ENCODE data around the gene CAPN15.
"Not testable (repeated sequence)": the region's sequence is repeated elsewhere in the genome, so short reads cannot be mapped to it uniquely, and the experiment has no call there.

The CAPN15 gene

GRCh38 chr16:506246-506546 is 21.3 kb upstream of the CAPN15 start:
- Histone ChIP-seq H3K4me2 (no peak overlapping the region), H3K4me3 (no peak overlapping the region), H3K9me3 (no peaks in the 10 kb centered on the region), H3K27me3 (no peaks in the 10 kb centered on the region), H3K36me3 (peaks cover 76% of the 10 kb centered on the region), H3K4me1 (peaks cover 5% of the 10 kb centered on the region; the same call in 1 of the 2 replicates), H3K27ac (no peak overlapping the region), H4K20me1 (peaks cover 8% of the 10 kb centered on the region; the same call in 1 of the 2 replicates), H3K9ac (no peak overlapping the region)
- TF ChIP-seq Cebpa-rat (IDR thresholded peaks at IDR 0.05), result no peak

- peaks cover 67% of the 10 kb centered on the region for H3K36me3 ChIP-seq
- not testable (repeated sequence) for H3K4me1 ChIP-seq, H3K9ac ChIP-seq, H3K27me3 ChIP-seq, H4K20me1 ChIP-seq, H3K4me3 ChIP-seq, H3K27ac ChIP-seq, H3K9me3 ChIP-seq, H3K4me2 ChIP-seq
These were observed 20.0 kb upstream of the CAPN15 start for GRCh38 chr16:507527-507926.

GRCh38 chr16:507996-508395 is 19.5 kb upstream of the CAPN15 start:
- no peak overlapping the region for H3K9ac ChIP-seq
- H3K4me3 ChIP-seq, result no peak overlapping the region
- H4K20me1 ChIP-seq, result peaks cover 6% of the 10 kb centered on the region
- no peak overlapping the region for H3K27ac ChIP-seq
- no peak overlapping the region for H3K4me2 ChIP-seq
- no peaks in the 10 kb centered on the region for H3K9me3 ChIP-seq
- H3K27me3 ChIP-seq, result no peaks in the 10 kb centered on the region
- TF ChIP-seq Cebpa-rat (IDR thresholded peaks at IDR 0.05), result no peak
- H3K36me3 ChIP-seq, result peaks cover 67% of the 10 kb centered on the region
- H3K4me1 ChIP-seq, result peaks cover 12% of the 10 kb centered on the region

- peaks cover 64% of the 10 kb centered on the region for H3K36me3 ChIP-seq
- no peak overlapping the region for H3K4me2 ChIP-seq
- H4K20me1 ChIP-seq, result peaks cover 13% of the 10 kb centered on the region
- no peak for TF ChIP-seq Cebpa-rat (IDR thresholded peaks at IDR 0.05)
- H3K4me3 ChIP-seq, result no peak overlapping the region
- H3K9ac ChIP-seq, result no peak overlapping the region
- H3K9me3 ChIP-seq, result no peaks in the 10 kb centered on the region
- H3K27ac ChIP-seq, result no peak overlapping the region
- H3K27me3 ChIP-seq, result no peaks in the 10 kb centered on the region
- peaks cover 23% of the 10 kb centered on the region for H3K4me1 ChIP-seq
These were observed 18.4 kb upstream of the CAPN15 start for GRCh38 chr16:508884-509736.

GRCh38 chr16:510066-510825 is 17.3 kb upstream of the CAPN15 start:
- H3K27me3 ChIP-seq, result no peaks in the 10 kb centered on the region
- H3K4me3 ChIP-seq, result no peak overlapping the region
- H3K4me1 ChIP-seq, result peaks cover 35% of the 10 kb centered on the region
- peaks cover 71% of the 10 kb centered on the region for H3K36me3 ChIP-seq
- H3K27ac ChIP-seq, result no peak overlapping the region
- no peak for TF ChIP-seq Cebpa-rat (IDR thresholded peaks at IDR 0.05)
- no peak overlapping the region for H3K4me2 ChIP-seq
- peaks cover 25% of the 10 kb centered on the region for H4K20me1 ChIP-seq
- H3K9ac ChIP-seq, result no peak overlapping the region
- H3K9me3 ChIP-seq, result no peaks in the 10 kb centered on the region

GRCh38 chr16:512802-513201 is 14.7 kb upstream of the CAPN15 start:
- no peak for TF ChIP-seq Cebpa-rat (IDR thresholded peaks at IDR 0.05)
- H4K20me1 ChIP-seq, result peaks cover 39% of the 10 kb centered on the region
- H3K4me2 ChIP-seq, result peak overlapping the region; percentile 75
- peak overlapping the region; percentile 71; the same call in 1 of the 2 replicates for H3K27ac ChIP-seq
- no peaks in the 10 kb centered on the region for H3K27me3 ChIP-seq
- no peak overlapping the region for H3K4me3 ChIP-seq
- H3K36me3 ChIP-seq, result peaks cover 69% of the 10 kb centered on the region
- H3K9me3 ChIP-seq, result no peaks in the 10 kb centered on the region
- H3K4me1 ChIP-seq, result peaks cover 47% of the 10 kb centered on the region
- peak overlapping the region; percentile 73 for H3K9ac ChIP-seq

- Histone ChIP-seq H3K9ac (peak overlapping the region; percentile 73), H3K9me3 (no peaks in the 10 kb centered on the region), H3K4me2 (peak overlapping the region; percentile 75), H3K36me3 (peaks cover 66% of the 10 kb centered on the region), H3K27ac (peak overlapping the region; percentile 71), H3K4me1 (peaks cover 58% of the 10 kb centered on the region), H3K4me3 (no peak overlapping the region), H4K20me1 (peaks cover 50% of the 10 kb centered on the region), H3K27me3 (no peaks in the 10 kb centered on the region)
- TF ChIP-seq Cebpa-rat (IDR thresholded peaks at IDR 0.05), result no peak
These were observed 13.6 kb upstream of the CAPN15 start for GRCh38 chr16:513950-514349.

GRCh38 chr16:515175-515938 is 12.2 kb upstream of the CAPN15 start:
- Histone ChIP-seq H3K4me2 (peak overlapping the region; percentile 75; the same call in 1 of the 2 replicates), H3K27ac (peak overlapping the region; percentile 71; the same call in 1 of the 2 replicates), H3K9ac (no peak overlapping the region), H3K9me3 (no peaks in the 10 kb centered on the region), H3K27me3 (no peaks in the 10 kb centered on the region), H3K36me3 (peaks cover 61% of the 10 kb centered on the region), H3K4me1 (peaks cover 68% of the 10 kb centered on the region), H4K20me1 (peaks cover 64% of the 10 kb centered on the region), H3K4me3 (no peak overlapping the region)
- no peak for TF ChIP-seq Cebpa-rat (IDR thresholded peaks at IDR 0.05)

GRCh38 chr16:515939-516226 is 11.6 kb upstream of the CAPN15 start:
- H3K36me3 ChIP-seq, result peaks cover 61% of the 10 kb centered on the region

GRCh38 chr16:516301-516700 is 11.2 kb upstream of the CAPN15 start:
- H3K27me3 ChIP-seq, result no peaks in the 10 kb centered on the region
- H3K36me3 ChIP-seq, result peaks cover 65% of the 10 kb centered on the region
- H3K27ac ChIP-seq, result no peak overlapping the region
- H3K9ac ChIP-seq, result no peak overlapping the region
- no peaks in the 10 kb centered on the region for H3K9me3 ChIP-seq
- H3K4me2 ChIP-seq, result no peak overlapping the region
- H3K4me3 ChIP-seq, result no peak overlapping the region
- TF ChIP-seq Cebpa-rat (IDR thresholded peaks at IDR 0.05), result no peak
- H4K20me1 ChIP-seq, result peaks cover 74% of the 10 kb centered on the region
- peaks cover 77% of the 10 kb centered on the region for H3K4me1 ChIP-seq

More at GRCh38 chr16:515939-516226, 11.6 kb upstream of the CAPN15 start:
- Histone ChIP-seq H4K20me1 (peaks cover 69% of the 10 kb centered on the region), H3K9ac (no peak overlapping the region), H3K4me2 (no peak overlapping the region), H3K9me3 (no peaks in the 10 kb centered on the region), H3K4me3 (no peak overlapping the region), H3K27me3 (no peaks in the 10 kb centered on the region), H3K4me1 (peaks cover 73% of the 10 kb centered on the region), H3K27ac (no peak overlapping the region)
- no peak for TF ChIP-seq Cebpa-rat (IDR thresholded peaks at IDR 0.05)
